Dermis microvascular lymphatic vessel endothelial cell (primary cell): ENCODE data around the gene SDE2. TPM values are rescaled to one million over a fixed set of nuclear protein-coding genes. Genes with fewer than 3 reads are reported as not detected.
"Not testable (repeated sequence)": the region's sequence is repeated elsewhere in the genome, so short reads cannot be mapped to it uniquely, and the experiment has no call there.

Experiments used
- DNase-seq, 2 donors: peaks; one replicate each; pipeline versions ENCODE4 v3.0.0 to v3.0.0-alpha.2; 2010; ENCODE audit warnings: low read depth in 2 of 2
- total RNA-seq: library from RNA; depleted of rRNA; stranded (reverse); fragments of >200 nt; gene quantifications from 2 replicates; pipeline ENCODE4 v1.2.1, GENCODE V29; 2014

SDE2 gene
- total RNA-seq: 19.4 and 28.6 TPM in 2 replicates

- DNase-seq: peak; percentile 97 to 100
Observed at GRCh38 chr1:225999227-225999911, at the start of gene SDE2. Gene SDE2, minus strand, starts transcription at chr1:225999343. Its CDS starts 31 bp downstream, at chr1:225999312.

DNA sequence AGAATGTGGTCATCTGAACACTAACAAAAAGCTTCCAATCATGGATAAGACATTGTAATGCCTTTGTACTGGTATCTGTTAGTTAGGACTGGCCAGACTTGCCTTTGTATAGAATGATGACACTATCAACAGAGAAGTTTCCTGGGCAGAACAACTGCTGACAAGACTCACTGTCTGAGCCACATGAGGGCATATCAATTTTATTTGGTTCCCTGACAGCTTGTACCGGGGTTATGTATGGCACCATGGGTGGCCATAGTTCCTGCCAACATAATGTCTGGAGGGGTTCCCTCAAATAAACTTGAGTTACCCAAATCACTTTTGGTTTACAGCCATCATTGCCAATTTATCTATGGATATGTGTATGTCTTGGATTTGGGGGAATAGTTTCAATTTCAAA is 49.7 kb upstream of the SDE2 start:
- no peak for DNase-seq

GRCh38 chr1:226047495-226047894 is 48.4 kb upstream of the SDE2 start:
- DNase-seq: no peak

GRCh38 chr1:226046240-226046639 is 47.1 kb upstream of the SDE2 start:
- no peak for DNase-seq

DNA sequence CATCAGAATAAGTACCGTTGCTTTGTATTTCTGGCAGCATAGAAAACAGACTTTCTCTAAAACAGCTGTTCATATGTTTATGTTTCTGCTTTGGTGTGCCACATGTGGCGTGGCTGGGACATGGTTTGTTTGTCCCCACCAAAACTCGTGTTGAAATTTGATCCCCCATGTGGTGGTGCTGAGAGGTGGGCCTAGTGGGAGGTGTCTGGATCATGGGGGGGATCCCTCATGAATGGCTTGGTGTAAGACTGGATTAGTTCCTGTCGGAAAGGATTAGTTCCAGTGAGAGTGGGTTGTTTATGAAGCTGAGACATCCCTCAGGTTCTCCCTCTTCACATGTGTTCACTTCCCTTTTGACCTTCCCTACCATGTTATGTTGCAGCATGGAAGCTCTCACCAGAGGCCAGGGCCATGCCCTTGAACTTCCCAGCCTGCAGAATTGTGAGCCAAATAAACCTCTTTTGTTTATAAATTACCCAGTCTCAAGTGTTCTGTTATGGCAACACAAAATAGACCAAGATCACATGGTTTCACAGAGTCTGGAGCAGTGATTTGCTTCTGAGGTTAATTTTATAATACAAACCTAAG is 45.5 kb upstream of the SDE2 start:
- no peak for DNase-seq

GRCh38 chr1:226041419-226041818 is 42.3 kb upstream of the SDE2 start:
- DNase-seq: no peak

GRCh38 chr1:226038661-226039060 is 39.5 kb upstream of the SDE2 start:
- no peak for DNase-seq

DNA sequence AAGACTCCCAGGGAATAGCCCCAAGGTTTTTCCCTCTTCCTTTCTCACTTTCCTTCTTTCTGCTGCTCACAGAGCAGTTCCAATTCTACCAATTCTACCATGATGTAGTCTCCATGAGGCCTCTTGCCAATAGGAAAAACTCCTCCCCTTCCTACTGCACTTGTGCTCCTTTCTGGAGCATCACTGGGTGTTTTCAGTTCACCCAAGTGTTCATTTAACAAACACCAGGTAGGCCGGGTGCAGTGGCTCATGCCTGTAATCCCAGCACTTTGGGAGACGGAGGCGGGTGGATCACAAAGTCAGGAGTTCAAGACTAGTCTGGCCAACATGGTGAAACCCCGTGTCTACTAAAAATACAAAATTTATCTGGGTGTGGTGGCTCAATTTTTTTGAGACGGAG is 36.8 kb upstream of the SDE2 start:
- DNase-seq: no peak

DNA sequence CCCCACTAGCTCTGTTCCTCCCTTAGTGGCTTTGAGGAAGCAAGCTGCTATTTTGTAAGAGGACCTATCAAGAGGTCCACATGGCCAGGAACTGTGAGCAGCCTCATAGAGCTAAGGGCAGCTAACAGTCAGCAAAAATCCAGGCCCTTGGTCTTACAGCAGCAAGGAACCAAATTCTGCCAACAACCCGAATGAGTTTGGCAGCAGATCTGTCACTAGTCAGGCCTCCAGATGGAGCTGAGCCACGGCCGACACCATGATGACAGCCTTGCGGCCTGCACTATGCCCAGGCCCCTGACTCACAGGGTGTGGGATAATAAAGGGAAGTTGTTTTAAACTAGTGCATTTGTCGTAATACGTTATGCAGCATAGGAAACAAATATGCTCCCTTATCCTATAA is 35.3 kb upstream of the SDE2 start:
- peak; percentile 84 to 93 for DNase-seq

GRCh38 chr1:226033991-226034390 is 34.8 kb upstream of the SDE2 start:
- DNase-seq: no peak

- no peak for DNase-seq
Observed at GRCh38 chr1:226033582-226033981, 34.4 kb upstream of the SDE2 start.

- DNase-seq: no peak
Observed at GRCh38 chr1:226029568-226030225, 30.6 kb upstream of the SDE2 start.

DNA sequence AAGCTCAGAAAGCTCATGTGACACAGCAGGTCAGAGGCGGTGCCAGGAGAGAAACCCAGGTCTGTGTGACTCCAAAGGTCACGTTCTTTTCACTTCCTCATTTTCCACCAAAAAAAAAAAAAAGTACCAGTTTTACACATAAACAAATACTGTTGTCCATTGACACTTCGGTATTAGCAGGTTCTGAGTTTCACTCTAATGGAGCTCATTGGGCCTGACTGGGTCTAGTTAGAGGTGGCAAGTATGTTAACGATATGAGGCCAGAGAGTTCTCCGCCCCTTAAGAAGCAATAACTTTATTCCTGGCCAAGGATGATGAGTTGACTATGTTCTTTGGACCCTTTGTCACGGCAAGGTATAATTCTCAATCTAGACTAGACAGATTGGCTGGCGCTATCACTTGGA is 30.0 kb upstream of the SDE2 start:
- peak in 1 of 2 donors; percentile 20 for DNase-seq

DNA sequence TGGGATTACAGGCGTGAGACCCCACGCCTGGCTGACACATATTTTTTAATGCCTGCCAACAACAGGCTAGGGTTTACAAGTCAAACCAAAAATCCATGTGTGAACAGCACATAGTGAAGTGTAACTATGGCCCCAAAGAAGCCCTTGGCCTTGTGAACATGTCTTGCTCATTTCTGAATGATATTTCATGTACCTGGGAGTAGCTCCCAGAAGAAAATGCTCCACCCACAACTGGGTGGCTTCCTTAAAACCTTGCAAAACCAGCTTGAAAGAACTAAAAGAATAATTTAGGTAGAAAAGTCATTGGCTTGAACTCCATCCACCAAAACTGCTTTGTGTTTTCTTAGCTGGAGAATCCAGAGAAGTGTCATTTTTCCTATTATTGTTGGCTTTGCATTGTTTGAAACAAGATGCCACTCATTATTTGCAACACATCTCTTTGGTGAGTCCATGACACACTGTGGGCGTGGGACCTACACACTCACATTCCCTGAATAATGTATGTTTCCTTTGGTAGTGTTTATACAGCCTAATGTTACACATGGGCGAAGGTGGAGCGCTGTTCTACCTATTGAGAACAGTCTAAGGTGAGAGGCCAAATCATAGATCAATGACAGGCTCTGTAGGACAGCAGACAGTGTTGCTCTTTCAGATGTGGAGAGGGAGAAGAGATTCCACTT is 28.5 kb upstream of the SDE2 start:
- DNase-seq: peak; percentile 18 to 47

DNA sequence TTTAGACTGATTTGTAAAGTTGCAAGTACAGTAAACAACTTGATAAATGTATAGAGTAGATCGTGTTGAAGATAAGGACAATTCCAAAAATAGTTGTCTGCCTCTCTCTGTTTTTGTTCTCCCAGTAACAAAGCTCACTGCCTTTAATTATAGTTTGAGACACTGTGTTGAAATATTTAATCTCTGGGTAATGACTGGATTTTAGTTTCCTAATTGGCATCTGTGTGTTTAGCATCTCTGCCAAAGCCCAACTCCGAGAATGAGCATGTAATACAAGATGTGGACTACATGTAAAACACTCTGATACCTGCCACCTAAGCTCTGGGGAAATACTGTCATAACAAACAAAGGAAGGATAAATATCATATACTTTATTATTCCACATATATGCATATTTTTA is 27.7 kb upstream of the SDE2 start:
- no peak for DNase-seq

DNA sequence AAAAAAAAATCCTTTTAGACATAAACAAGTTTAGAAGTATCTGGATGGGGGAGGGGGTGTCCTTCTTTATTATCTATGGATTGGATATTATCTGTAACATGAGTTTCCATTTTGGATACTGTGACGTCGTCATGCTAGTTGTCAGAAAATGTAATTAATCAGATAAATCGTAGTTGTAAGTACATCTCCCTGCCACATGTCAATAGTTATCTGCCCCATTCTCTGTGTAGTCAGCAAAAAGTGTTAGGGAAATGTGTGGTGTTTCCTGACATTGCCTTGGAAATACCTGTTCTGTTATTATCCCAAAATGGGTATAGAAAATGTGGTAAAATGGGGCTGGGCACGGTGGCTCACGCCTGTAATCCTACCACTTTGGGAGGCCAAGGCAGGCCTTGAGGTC is 24.6 kb upstream of the SDE2 start:
- DNase-seq: no peak

- DNase-seq: no peak
Observed at GRCh38 chr1:226021801-226022200, 22.7 kb upstream of the SDE2 start.

DNA sequence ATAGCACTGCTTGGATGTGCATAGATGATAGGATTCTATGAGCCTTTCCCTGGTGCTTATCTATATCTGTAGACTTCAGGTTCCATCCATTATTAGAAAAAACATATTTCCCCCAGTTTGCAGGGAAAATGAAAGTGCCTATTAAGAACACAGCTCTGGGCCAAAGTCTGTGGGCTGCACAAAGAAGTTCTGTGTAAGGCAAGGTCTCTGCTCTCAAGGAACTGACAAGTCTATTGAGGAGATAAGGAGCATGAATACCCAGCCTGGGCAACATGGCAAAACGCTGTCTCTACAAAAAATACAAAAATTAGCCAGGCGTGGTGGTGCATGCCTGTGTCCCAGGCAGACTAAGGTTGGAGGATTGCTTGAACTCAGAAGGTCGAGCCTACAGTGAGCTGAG is 22.3 kb upstream of the SDE2 start:
- DNase-seq: no peak

DNA sequence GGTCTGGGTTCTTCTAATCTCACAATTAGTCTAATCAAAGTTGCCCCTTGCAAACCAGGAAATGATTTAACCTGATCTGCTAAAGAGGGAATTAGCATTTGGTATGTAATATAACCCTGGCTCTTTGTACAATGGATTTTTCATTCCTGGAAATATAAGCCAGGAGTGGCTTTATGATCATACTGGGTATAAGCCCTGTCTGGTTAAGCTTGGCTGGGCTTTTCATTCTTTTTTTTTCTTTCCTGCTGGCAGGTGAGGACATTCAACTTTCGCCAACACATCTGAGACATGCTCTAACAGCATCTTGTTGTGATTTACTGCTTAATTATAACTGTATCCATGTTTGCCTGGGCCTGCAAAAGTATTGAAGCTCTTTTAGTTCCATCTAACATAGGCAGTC is 20.4 kb upstream of the SDE2 start:
- DNase-seq: no peak

- peak; percentile 33 to 50 for DNase-seq
Observed at GRCh38 chr1:226017070-226017469, 17.9 kb upstream of the SDE2 start.

DNA sequence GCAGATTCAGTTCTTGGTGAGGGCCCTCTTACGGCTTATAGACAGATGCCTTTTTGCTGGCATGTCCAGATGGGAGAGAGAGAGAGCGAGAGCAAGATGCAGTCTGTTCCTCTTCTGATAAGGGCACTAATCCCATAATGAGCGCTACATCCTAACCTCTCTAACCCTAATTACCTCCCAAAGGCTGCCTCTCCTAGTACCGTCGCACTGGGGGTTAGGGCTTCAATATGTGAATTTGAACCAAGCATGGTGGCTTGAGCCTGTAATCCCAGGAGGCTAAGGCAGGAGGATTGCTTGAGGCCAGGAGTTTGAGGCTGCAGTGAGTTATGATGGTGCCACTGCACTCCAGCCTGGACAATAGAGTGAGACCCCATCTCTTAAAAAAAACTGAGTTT is 10.5 kb upstream of the SDE2 start:
- DNase-seq: no peak

DNA sequence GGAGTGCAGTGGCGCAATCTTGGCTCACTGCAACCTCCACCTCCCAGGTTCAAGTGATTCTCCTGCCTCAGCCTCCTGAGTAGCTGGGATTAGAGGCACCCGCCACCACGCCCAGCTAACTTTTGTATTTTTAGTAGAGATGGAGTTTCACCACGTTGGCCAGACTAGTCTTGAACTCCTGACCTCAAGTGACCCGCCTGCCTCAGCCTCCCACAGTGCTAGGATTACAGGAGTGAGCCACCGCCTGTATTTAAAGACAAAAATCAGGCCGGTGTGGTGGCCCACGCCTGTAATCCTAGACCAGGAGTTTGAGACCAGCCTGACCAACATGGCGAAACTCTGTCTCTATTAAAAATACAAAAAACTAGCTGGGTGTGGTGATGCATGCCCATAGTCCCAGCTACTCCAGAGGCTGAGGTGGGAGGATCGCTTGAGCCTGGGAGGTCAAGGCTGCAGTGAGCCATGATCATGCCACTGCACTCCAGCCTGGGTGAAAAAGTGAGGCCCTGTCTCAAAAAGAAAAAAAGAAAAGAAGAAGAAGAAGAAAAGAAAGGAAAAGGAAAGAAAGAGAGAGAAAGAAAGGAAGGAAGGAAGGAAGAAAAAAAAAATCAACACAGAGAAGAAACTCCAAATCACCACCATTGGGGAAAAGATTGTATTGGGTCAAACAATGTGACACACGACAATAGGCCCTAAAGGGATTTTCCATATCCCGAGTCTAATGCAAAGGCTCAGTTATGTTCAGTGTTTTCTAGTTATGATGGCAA is 8.2 kb upstream of the SDE2 start:
- not testable (repeated sequence) for DNase-seq
